ENCODE measurements around the gene NR5A2.

Gene NR5A2

GRCh38 chr1:200035956-200036618 is 8.6 kb downstream of the NR5A2 start:
- in situ Hi-C loops (cut with MboI; ENCODE audit: low sequenced_read_pairs) = no loop called here

DNA sequence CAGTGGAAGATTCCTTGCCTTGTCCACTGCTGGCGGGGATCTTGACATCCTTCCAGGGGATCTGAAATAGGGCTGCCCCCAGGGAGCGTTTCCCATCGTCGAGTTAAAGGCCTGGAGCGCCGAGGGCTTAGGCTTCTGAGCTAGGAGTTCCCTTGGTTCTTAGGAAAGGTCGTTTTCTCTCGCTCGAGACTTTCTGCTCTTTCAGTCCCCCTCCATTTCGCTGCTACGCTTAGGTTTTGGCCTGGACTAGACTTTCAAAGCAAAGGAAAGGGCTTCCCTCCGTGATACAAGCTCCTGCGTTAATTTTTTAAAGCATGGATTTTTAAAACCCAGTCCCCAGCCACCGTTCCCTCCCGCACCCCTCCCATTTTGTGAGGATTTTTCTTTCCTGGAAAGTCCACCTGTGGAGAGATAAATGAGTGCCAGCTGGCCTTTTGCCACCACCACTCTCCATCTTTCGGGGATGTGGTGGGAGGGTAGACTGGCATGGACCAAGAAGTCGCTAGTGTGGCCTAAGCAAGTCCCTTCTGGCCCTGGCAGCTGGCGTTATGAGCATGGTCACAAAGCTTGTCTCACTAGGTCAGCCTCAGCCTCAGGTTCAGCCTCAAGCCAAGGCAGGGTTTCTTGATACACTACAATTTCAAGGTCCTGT is 9.2 kb downstream of the NR5A2 start:
- in situ Hi-C loops (cut with MboI; ENCODE audit: low sequenced_read_pairs) = no loop called here

- in situ Hi-C loops (cut with MboI; ENCODE audit: low sequenced_read_pairs) = no loop called here
Observed at GRCh38 chr1:200037501-200037900, 10.0 kb downstream of the NR5A2 start.

- in situ Hi-C loops (cut with MboI; ENCODE audit: low sequenced_read_pairs) = no loop called here
Observed at GRCh38 chr1:200037904-200038303, 10.4 kb downstream of the NR5A2 start.

DNA sequence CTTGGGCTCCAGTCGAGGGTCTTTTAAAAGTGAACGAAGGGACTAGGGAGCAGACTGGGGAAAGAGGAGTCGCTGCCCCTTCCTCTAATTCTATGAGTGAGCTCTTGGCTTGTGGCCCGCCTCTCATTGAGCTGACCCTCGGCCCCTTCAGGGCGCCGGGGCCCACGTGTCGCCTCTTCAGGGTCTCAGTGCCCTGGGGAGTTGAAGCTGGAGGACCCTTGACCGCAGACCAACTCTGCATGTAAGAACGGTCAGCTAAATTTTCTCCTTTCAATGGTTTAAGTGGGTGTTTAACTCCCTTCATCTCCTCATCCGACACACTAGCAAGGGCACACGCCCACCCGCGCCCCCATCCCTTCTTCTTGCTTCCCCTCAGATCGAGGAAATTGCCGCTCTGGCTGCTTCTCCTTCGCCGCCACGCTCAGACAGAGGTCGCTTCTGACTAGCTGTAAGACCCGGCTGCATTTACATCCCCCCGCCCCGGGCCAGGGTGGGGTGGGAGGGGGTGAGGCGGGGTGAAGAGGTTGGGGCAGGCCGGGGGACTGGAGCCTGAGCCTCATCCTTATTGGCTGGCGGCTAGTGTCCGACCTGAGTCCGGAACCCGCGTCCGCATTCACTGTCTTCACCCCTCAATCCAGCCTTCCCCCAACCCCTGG is 10.9 kb downstream of the NR5A2 start:
- in situ Hi-C loops (cut with MboI; ENCODE audit: low sequenced_read_pairs) = no loop called here

- in situ Hi-C loops (cut with MboI; ENCODE audit: low sequenced_read_pairs) = no loop called here
Observed at GRCh38 chr1:200038981-200039848, 11.7 kb downstream of the NR5A2 start.

- in situ Hi-C loops (cut with MboI; ENCODE audit: low sequenced_read_pairs) = no loop called here
Observed at GRCh38 chr1:200039849-200040474, 12.5 kb downstream of the NR5A2 start.

- in situ Hi-C loops (cut with MboI; ENCODE audit: low sequenced_read_pairs) = no loop called here
Observed at GRCh38 chr1:200040481-200041138, 13.1 kb downstream of the NR5A2 start.

- in situ Hi-C loops (cut with MboI; ENCODE audit: low sequenced_read_pairs) = no loop called here
Observed at GRCh38 chr1:200041337-200042118, 14.0 kb downstream of the NR5A2 start.

- in situ Hi-C loops (cut with MboI; ENCODE audit: low sequenced_read_pairs) = no loop called here
Observed at GRCh38 chr1:200042119-200042551, 14.6 kb downstream of the NR5A2 start.

- in situ Hi-C loops (cut with MboI; ENCODE audit: low sequenced_read_pairs) = no loop called here
Observed at GRCh38 chr1:200042552-200043335, 15.2 kb downstream of the NR5A2 start.

DNA sequence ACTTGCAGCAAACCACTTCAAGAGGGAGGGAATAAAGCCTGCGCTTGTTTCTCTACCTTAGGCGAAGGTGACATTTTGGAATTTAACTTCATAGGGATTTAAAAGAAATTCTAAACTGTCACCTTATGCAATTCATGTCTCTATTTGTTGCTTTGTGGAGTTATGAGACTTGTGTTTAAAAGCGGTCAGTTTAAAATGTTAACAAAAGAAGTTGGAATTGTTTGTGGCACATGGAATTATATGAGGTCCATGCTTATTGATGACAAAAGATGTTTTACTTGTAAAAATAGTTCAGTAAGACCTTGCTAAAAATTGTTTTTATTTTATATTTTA is 15.8 kb downstream of the NR5A2 start:
- in situ Hi-C loops (cut with MboI; ENCODE audit: low sequenced_read_pairs) = no loop called here

- in situ Hi-C loops (cut with MboI; ENCODE audit: low sequenced_read_pairs) = no loop called here
Observed at GRCh38 chr1:200046115-200046514, 18.6 kb downstream of the NR5A2 start.

DNA sequence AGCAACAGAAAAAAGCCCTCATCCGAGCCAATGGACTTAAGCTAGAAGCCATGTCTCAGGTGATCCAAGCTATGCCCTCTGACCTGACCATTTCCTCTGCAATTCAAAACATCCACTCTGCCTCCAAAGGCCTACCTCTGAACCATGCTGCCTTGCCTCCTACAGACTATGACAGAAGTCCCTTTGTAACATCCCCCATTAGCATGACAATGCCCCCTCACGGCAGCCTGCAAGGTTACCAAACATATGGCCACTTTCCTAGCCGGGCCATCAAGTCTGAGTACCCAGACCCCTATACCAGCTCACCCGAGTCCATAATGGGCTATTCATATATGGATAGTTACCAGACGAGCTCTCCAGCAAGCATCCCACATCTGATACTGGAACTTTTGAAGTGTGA is 20.7 kb downstream of the NR5A2 start:
- in situ Hi-C loops (cut with MboI; ENCODE audit: low sequenced_read_pairs) = no loop called here

DNA sequence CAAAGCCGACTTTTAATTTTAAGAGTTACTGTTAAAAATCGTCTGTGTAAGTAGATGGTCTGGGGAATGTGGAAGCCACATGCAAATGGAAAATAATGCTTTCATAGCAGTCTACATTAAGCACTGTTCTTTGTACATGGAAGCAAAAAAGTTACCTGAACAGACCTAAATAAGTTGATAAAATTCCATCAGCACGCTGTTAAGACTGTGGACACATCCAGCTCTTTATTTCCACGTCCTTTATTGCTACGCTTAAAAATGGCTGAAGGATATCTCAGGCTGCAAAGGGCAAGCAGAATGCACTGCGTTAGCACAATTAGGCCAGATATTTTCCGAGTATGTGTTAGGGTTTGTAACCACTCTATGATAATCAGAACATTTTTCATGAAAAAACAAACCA is 22.3 kb downstream of the NR5A2 start:
- in situ Hi-C loops (cut with MboI; ENCODE audit: low sequenced_read_pairs) = no loop called here

- in situ Hi-C loops (cut with MboI; ENCODE audit: low sequenced_read_pairs) = no loop called here
Observed at GRCh38 chr1:200051620-200052019, 24.1 kb downstream of the NR5A2 start.

- in situ Hi-C loops (cut with MboI; ENCODE audit: low sequenced_read_pairs) = no loop called here
Observed at GRCh38 chr1:200053091-200053490, 25.6 kb downstream of the NR5A2 start.

GRCh38 chr1:200053646-200054045 is 26.1 kb downstream of the NR5A2 start:
- in situ Hi-C loops (cut with MboI; ENCODE audit: low sequenced_read_pairs) = no loop called here

DNA sequence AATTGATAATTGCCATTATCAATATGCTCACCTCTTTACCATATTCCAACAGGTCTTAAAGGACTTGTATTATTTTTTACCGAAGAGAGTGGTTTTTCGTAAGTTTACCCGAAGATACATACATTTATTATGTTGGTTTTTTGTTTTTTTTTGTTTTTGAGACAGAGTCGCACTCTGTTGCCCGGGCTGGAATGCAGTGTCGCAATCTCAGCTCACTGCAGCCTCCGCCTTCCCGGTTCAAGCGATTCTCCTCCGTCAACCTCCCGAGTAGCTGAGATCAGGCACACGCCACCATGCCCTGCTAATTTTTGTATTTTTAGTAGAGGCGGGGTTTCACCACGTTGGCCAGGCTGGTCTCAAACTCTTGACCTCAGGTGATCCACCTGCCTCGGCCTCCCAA is 30.8 kb downstream of the NR5A2 start:
- in situ Hi-C loops (cut with MboI; ENCODE audit: low sequenced_read_pairs) = no loop called here

Measured in HL-60/S4 (cell line).